Smooth muscle cell (in vitro differentiated cells): ENCODE measurements around the gene C12orf57. TPM values are rescaled to one million over a fixed set of nuclear protein-coding genes. Genes with fewer than 3 reads are reported as not detected.

Experiments
- DNase-seq: peaks from one replicate; lab custom pipeline; 2025; ENCODE audit not compliant: unreplicated experiment; lab: John Stamatoyannopoulos, UW
- H2AFZ ChIP-seq: fragments of 200-600 bp; sonication (generic); 2 replicates; pipeline ENCODE4 v1.6.0; 2016; ENCODE audit warnings: antibody characterized with exemption, low read depth, mild to moderate bottlenecking
- H3F3A ChIP-seq: fragments of 200-600 bp; sonication (generic); 2 replicates; pipeline ENCODE4 v1.6.0; 2017; ENCODE audit warnings: antibody characterized with exemption, low read depth
- H3K27ac ChIP-seq: fragments of 200-600 bp; sonication (generic); 2 replicates; pipeline ENCODE4 v1.5.1; 2016; ENCODE audit warnings: low read depth, mild to moderate bottlenecking
- H3K27me3 ChIP-seq: fragments of 200-600 bp; sonication (generic); 2 replicates; pipeline ENCODE4 v1.6.1; 2016; ENCODE audit warnings: low read depth, mild to moderate bottlenecking
- H3K36me3 ChIP-seq: fragments of 200-600 bp; sonication (generic); 2 replicates; pipeline ENCODE4 v1.5.1; 2016; ENCODE audit warnings: low read depth
- H3K4me1 ChIP-seq: fragments of 200-600 bp; sonication (generic); 2 replicates; pipeline ENCODE4 v1.5.1; 2016; ENCODE audit warnings: low read depth
- H3K4me2 ChIP-seq: fragments of 200-600 bp; sonication (generic); 2 replicates; pipeline ENCODE4 v1.6.0; 2016; ENCODE audit warnings: mild to moderate bottlenecking
- H3K4me3 ChIP-seq: fragments of 200-600 bp; sonication (generic); 2 replicates; pipeline ENCODE4 v1.5.1; 2016; ENCODE audit warnings: mild to moderate bottlenecking
- H3K79me2 ChIP-seq: fragments of 200-600 bp; sonication (generic); 2 replicates; pipeline ENCODE4 v1.6.0; 2016; ENCODE audit warnings: low read depth, mild to moderate bottlenecking
- H3K9ac ChIP-seq: fragments of 200-600 bp; sonication (generic); 2 replicates; pipeline ENCODE4 v1.6.0; 2016; ENCODE audit warnings: low read depth
- H3K9me3 ChIP-seq: fragments of 200-600 bp; sonication (generic); replicated peaks from 2 replicates; pipeline ENCODE4 v1.5.1; 2016; ENCODE audit warnings: low read depth
- H4K20me1 ChIP-seq: fragments of 200-600 bp; sonication (generic); 2 replicates; pipeline ENCODE4 v1.6.0; 2016; ENCODE audit warnings: low read depth
- WGBS: methylation state at CpG from one replicate; pipeline ENCODE4 v1.1.7; 2016; ENCODE audit warnings: low lambda C conversion rate; 5-methylcytosine and 5-hydroxymethylcytosine counted together
- polyA plus RNA-seq: library from polyadenylated mRNA; unstranded; fragments of >200 nt; fragmentation: Nextera tagmentation; extraction: Ambion mirVana; gene quantifications from 2 replicates; pipeline ENCODE4 v1.2.1, GENCODE V29; 2016
- total RNA-seq: library from RNA; depleted of rRNA; stranded (reverse); fragments of >200 nt; gene quantifications from 2 replicates; pipeline ENCODE4 v1.2.3, GENCODE V29; 2014
- TF ChIP-seq, protein P1 (sequence below): fragments of 200-600 bp; sonication (generic); IDR thresholded peaks from 2 replicates; pipeline ENCODE4 v1.5.1; 2017; ENCODE audit warnings: borderline replicate concordance, mild to moderate bottlenecking, antibody characterized with exemption; ENCODE audit not compliant: insufficient read depth, poor library complexity, severe bottlenecking

The C12orf57 gene
- total and polyA plus RNA-seq, 2 experiments from 2014 or later, result 397 to 494 TPM

DNA sequence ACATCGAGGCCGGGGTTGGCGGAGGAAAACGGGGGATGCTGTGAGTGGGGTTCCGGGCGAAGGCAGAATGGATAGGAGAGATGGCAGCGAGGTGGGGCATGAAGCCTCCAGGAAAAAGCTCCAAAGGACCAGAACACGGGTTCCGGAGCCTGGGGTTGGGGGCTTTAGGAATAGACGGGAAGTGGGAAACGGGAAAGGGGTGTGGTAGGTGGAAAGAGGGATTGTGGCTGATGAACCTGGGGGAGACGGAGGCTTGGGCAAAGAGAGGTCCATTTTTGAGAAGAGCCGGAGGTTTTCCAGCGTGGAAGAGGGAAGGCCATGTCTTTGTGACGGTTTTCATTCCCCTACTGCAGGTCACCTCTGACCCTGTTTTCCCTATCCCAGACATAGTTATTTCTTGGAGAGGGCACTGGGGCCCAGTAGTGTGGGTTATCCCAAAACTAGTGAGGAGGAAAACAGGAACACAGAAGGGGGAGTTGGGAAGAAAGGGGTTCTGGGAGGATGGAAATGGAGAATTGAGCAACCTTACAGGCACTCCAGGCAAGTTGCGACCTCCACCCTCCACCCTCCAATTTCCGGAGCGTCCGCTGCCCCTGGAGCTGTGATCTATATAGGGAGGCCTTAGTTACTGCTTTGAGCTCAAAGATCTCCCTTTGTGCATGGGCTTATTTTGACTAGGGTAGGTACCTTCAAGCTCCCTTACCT lies 15.0 kb upstream of the C12orf57 start:
- Histone ChIP-seq H4K20me1 (peaks cover 51% of the 10 kb centered on the region), H3K4me2 (peak overlapping the region; percentile 99), H3K4me1 (peaks cover 42% of the 10 kb centered on the region), H3K9ac (peak overlapping the region; percentile 90), H3K9me3 (no peaks in the 10 kb centered on the region), H3F3A (peaks cover 17% of the 10 kb centered on the region), H2AFZ (no peak overlapping the region), H3K36me3 (no peaks in the 10 kb centered on the region), H3K27ac (peak overlapping the region; percentile 67), H3K79me2 (peaks cover 68% of the 10 kb centered on the region), H3K4me3 (peak overlapping the region; percentile 98), H3K27me3 (no peaks in the 10 kb centered on the region)
- WGBS, result 1% methylated on average over 19 of the region's 19 CpGs
- TF ChIP-seq, protein P1, sequence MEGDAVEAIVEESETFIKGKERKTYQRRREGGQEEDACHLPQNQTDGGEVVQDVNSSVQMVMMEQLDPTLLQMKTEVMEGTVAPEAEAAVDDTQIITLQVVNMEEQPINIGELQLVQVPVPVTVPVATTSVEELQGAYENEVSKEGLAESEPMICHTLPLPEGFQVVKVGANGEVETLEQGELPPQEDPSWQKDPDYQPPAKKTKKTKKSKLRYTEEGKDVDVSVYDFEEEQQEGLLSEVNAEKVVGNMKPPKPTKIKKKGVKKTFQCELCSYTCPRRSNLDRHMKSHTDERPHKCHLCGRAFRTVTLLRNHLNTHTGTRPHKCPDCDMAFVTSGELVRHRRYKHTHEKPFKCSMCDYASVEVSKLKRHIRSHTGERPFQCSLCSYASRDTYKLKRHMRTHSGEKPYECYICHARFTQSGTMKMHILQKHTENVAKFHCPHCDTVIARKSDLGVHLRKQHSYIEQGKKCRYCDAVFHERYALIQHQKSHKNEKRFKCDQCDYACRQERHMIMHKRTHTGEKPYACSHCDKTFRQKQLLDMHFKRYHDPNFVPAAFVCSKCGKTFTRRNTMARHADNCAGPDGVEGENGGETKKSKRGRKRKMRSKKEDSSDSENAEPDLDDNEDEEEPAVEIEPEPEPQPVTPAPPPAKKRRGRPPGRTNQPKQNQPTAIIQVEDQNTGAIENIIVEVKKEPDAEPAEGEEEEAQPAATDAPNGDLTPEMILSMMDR, result no peak
- DNase-seq, result no peak

DNA sequence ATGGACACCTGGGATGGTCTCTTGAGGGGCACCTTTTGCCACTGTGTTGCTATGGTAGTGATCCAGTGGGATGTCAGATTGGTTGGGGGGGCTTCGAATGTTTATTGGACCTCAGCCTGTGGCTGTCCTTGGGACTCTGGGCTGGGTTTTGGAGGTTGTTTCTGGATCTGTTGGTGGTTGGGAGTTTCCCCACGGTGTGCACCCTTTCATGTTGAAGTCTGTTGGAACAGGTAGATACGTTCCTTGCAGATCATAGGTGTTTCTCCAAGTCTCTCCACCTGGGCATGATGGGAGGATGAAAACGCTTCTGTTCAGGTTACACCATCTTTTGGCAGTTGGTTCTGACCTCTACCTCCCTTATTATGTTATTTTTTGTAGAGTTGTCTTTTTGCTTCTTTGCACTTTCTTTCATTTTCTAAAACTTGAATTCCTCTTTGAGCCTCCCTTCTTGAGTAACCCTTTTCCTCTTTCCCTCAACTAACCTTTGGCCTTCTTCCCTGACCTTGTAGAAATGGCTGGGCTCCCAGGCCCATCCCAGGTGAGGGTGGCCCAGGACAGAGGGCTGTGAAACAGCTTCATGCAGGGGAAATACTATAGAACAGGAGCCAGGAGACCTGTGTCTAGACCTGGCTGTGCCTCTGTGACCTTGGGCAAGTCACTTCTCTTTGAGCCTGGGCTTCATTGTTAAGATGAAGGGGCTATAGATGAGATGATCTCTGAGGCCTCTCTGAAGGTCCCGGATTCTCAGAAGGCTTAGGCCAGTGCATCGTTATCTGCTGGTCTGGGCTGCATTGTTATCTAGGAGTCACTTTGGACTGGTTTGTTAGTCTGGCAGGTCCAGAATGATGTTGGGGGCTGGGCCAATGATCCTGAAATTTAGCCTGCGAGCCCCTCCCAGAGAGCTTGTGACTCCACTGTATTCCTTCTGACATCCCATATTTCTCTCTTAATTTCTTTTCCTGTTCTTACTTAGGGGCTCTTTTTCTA lies 14.1 kb upstream of the C12orf57 start:
- WGBS, result 52% methylated on average over 7 of the region's 7 CpGs

DNA sequence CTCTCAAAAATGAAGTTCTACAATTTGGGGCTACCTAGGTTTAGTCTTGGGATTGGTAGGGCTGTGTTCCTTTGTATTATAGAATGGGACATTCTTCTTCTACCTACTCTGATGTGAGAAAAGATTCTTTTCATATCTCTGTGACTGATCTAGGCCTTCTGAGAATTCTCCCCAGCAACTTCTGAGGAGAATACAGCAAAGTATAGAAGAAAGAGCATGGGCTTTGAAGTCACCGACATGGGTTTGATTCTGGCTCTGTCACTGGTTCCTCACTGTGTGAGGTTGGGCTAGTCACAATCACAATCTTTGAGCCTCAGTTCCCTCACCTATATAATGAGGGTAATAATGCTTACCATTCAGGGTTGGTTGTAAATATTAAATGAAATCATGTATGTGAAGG lies 11.1 kb upstream of the C12orf57 start:
- TF ChIP-seq, protein P1, result no peak
- H3K4me1 ChIP-seq, result peaks cover 20% of the 10 kb centered on the region
- DNase-seq, result no peak
- H3K79me2 ChIP-seq, result peaks cover 65% of the 10 kb centered on the region
- no peaks in the 10 kb centered on the region for H3K27me3 ChIP-seq
- H4K20me1 ChIP-seq, result peaks cover 58% of the 10 kb centered on the region
- H3K9me3 ChIP-seq, result no peaks in the 10 kb centered on the region
- H3K4me3 ChIP-seq, result no peak overlapping the region
- H3K4me2 ChIP-seq, result no peak overlapping the region
- H2AFZ ChIP-seq, result no peak overlapping the region
- peaks cover 42% of the 10 kb centered on the region for H3F3A ChIP-seq
- no peak overlapping the region for H3K9ac ChIP-seq
- peak overlapping the region; percentile 40 for H3K27ac ChIP-seq
- WGBS, result 86% methylated on average over 1 of the region's 1 CpG
- no peaks in the 10 kb centered on the region for H3K36me3 ChIP-seq

More for the DNA sequence above, 14.1 kb upstream of the C12orf57 start:
- peak overlapping the region; percentile 99 for H3K4me2 ChIP-seq
- H3K79me2 ChIP-seq, result peaks cover 75% of the 10 kb centered on the region
- H3K9me3 ChIP-seq, result no peaks in the 10 kb centered on the region
- no peak overlapping the region for H2AFZ ChIP-seq
- no peak for DNase-seq
- H3K27me3 ChIP-seq, result no peaks in the 10 kb centered on the region
- H3K27ac ChIP-seq, result peak overlapping the region; percentile 67
- no peaks in the 10 kb centered on the region for H3K36me3 ChIP-seq
- H4K20me1 ChIP-seq, result peaks cover 58% of the 10 kb centered on the region
- peak overlapping the region; percentile 98 for H3K4me3 ChIP-seq
- H3F3A ChIP-seq, result peaks cover 26% of the 10 kb centered on the region
- H3K9ac ChIP-seq, result peak overlapping the region; percentile 90
- H3K4me1 ChIP-seq, result peaks cover 38% of the 10 kb centered on the region
- TF ChIP-seq, protein P1, result no peak
